HG02642 (cell line): Measurements from ENCODE around the gene TEX48.
A peak's percentile ranks its signal among the peaks of the same experiment; 100 is the strongest.

ENCODE experiments used
- ATAC-seq: cut with Tn5 transposase; IDR thresholded peaks from one replicate; pipeline ENCODE4 v1.9.1; 2021; ENCODE audit warnings: mild to moderate bottlenecking; ENCODE audit not compliant: unreplicated experiment, poor library complexity

The TEX48 gene, protein sequence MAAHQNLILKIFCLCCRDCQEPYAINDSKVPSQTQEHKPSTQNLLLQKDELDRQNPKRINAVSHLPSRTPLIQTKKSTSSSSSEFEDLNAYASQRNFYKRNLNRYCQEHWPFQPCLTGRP

GRCh38 chr9:114681594-114682332 is at the start of gene TEX48:
Gene TEX48, minus strand, starts transcription at chr9:114682192. Its CDS starts 10,469 bp downstream, at chr9:114671723.
- ATAC-seq: peak; percentile 79

DNA sequence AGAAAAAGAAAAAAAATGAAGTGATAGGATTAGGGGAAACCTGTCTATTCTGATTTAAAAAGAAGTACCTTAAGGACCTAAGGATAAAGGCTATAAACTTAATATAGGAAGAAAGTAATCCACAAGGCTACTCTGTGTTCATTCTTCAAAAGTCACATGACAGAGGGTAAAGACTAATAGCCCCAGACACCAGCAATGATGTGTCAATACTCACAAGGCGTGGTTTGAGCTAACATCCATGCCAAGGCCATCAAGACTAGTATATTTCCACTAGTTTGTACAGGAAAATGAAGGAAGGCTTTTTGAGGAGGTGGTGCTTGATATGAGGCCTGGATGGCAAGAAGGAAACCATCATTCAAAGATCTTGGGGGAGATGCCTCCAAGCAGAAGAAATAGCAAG is 49.7 kb upstream of the TEX48 start:
- no peak for ATAC-seq

DNA sequence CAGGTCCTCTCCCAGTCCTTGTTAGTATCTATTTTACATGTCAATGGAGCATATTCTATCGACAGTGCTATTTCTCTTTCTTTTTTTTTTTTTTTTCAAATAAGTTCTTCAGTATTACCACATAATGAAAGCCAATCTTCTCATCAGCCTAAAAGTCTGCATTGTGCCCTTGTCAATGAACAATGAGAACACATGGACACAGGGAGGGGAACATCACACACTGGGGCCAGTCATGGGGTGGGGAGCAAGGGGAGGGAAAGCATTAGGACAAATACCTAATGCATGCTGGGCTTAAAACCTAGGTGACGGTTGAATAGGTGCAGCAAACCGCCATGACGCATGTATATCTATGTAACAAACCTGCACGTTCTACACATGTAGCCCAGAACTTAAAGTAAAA is 47.7 kb upstream of the TEX48 start:
- ATAC-seq: no peak

DNA sequence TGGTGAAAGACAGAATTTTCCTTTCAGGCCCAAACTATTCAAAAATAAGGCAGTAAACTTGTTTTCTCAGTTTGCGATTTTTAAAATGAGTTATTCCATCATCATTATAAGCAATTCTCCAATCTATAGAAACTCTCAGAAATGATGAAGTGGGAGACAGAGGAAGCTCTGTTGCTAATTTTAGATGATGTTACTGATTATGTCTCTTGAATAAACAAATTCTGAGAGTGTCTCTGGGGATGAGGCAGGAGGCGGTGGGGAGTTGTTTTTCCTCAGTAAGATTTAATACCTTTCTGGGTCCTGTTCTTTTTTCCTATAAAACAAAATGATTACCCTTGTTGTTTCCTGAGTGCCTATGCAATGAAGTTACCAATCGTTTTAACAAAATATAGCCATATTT is 43.9 kb upstream of the TEX48 start:
- ATAC-seq: no peak

DNA sequence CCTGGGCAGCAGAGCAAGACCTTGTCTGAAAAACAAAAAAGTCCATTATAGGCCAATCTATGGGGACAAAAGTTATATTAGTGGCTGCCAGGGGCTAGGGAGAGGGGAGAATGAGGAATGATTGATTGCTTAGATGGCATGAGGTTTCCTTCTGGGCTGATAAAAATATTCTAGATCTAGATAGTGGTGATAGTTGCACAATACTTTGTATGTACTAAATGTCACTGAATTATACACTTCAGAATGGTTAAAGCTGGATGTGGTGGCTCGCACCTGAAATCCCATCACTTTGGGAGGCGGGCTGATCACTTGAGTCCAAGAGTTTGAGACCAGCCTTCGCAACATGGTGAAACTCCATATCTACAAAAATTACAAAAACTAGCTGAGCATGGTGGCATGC is 42.8 kb upstream of the TEX48 start:
- no peak for ATAC-seq

GRCh38 chr9:114723931-114724330 is 41.9 kb upstream of the TEX48 start:
- no peak for ATAC-seq

- no peak for ATAC-seq
Observed at GRCh38 chr9:114722937-114723620, 41.1 kb upstream of the TEX48 start.

DNA sequence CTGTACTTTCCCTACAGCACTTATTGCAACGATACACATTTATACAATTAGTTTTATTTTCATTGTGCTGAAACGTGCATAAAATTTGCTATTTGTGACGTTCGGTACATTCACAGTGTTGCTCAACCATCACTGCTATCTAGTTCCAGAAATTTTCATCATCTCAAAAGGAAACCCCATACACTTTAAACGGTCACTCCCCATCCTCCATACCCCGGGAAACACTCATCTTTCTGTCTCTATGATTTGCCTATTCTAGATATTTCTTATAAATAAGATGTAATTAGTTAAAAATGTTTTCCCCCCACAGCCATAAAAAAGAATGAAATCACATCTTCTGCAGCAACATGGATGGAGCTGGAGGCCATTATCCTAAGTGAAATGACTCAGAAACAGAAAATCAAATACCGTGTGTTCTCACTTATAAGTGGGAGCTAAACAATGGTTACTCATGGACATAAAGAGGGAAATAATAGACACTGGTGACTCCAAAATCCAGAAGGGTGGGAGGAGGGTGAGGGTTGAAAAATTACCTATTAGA is 40.2 kb upstream of the TEX48 start:
- ATAC-seq: no peak

DNA sequence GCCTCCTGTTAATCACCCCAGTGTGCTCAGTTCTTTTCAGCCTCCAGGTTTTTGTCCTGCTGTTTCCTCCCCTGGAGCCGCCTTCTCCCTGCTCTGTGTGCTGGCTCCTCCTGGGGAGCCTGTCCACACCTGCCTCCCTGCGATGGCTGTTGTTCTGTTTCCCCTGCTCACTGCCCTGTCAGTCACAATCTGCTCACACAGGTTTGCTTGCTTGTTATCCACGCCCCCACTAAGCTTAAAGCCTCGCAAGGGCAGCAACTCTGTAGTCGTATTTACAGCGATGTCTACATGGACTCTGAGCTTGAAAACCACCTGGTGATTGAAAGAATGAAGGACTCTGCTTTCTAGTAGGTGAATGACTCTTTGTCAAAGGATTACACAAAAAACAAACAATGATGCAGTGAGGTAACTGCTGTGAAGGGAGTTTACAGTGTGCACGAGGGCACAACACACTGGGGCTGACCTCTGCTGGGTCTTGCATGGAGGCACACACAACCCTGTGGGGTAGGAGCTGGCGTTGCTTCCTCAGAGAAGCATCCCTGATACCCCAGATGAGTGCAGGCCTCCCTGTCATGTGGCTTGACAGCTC is 39.6 kb upstream of the TEX48 start:
- ATAC-seq: no peak

- no peak for ATAC-seq
Observed at GRCh38 chr9:114720086-114720676, 38.2 kb upstream of the TEX48 start.

DNA sequence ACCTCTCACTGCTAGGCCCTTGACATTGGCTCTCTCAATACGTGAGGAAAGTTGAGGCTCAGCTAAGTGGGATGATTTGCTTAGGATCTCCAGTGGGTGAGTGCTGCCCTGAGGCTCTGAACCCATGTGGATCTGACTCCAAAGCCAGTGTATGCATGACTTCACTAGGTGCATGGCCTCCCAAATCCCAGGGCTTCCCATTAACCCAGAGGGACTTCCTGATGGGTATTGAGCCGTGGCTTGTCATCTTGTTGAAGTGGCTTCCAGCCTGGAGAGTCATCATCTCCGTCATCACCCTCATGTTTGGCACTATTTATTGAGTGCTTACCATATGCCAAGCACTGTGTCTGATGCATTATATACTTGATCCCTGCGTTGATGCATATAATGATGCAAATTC is 37.3 kb upstream of the TEX48 start:
- no peak for ATAC-seq

- ATAC-seq: peak; percentile 68
Observed at GRCh38 chr9:114718801-114719221, 36.8 kb upstream of the TEX48 start.

- ATAC-seq: no peak
Observed at GRCh38 chr9:114717908-114718486, 36.0 kb upstream of the TEX48 start.

- ATAC-seq: no peak
Observed at GRCh38 chr9:114709636-114710035, 27.6 kb upstream of the TEX48 start.

GRCh38 chr9:114706711-114707110 is 24.7 kb upstream of the TEX48 start:
- ATAC-seq: no peak

GRCh38 chr9:114701988-114702387 is 20.0 kb upstream of the TEX48 start:
- no peak for ATAC-seq

- no peak for ATAC-seq
Observed at GRCh38 chr9:114697951-114698351, 16.0 kb upstream of the TEX48 start.

GRCh38 chr9:114696814-114697544 is 15.0 kb upstream of the TEX48 start:
- ATAC-seq: peak; percentile 67

- no peak for ATAC-seq
Observed at GRCh38 chr9:114695948-114696347, 14.0 kb upstream of the TEX48 start.
